Body of pancreas (tissue), 4 donors: ENCODE data around the gene GRM3.

ENCODE experiments used
- CTCF ChIP-seq, 7 experiments: fragments of 450-650 bp in 4 of 7; fragments of 200-600 bp in 3 of 7; sonication (generic) in 3 of 7; IDR thresholded peaks; one replicate each; pipeline ENCODE4 v1.5.1; 2016 to 2019; ENCODE audit warnings: antibody characterized with exemption in 7 of 7
- POLR2A ChIP-seq, 3 donors: fragments of 450-650 bp; IDR thresholded peaks; one replicate each; pipeline ENCODE4 v1.6.1; 2016; ENCODE audit warnings: antibody characterized with exemption in 3 of 3, mild to moderate bottlenecking in 2 of 3

GRCh38 chr7:86826948-86827347, 183.2 kb downstream of the GRM3 start:
- TF ChIP-seq CTCF (IDR thresholded peaks at IDR 0.05) = no peak
- TF ChIP-seq POLR2A (IDR thresholded peaks at IDR 0.05) = no peak
